NCI-H526 (cell line): ENCODE results near the gene DXO.

Experiments
- DNase-seq, 2 experiments: peaks; one replicate each; lab custom pipeline; 2025; lab: John Stamatoyannopoulos, UW

The DXO gene

GRCh38 chr6:31930962-31931361 is 41.0 kb downstream of the DXO start:
- no peak for DNase-seq

GRCh38 chr6:31928672-31928939 is 43.3 kb downstream of the DXO start:
- no peak for DNase-seq

- no peak for DNase-seq
Measured at GRCh38 chr6:31927863-31928671, 43.9 kb downstream of the DXO start.

GRCh38 chr6:31927242-31927862 is 44.6 kb downstream of the DXO start, which contains the start of gene C2:
C2 (plus strand) TSS chr6:31927717; CDS start chr6:31927753, 36 bp downstream.
- DNase-seq, result no peak

- peak in 1 of 2 experiments; percentile 49 for DNase-seq
Measured at GRCh38 chr6:31922942-31923341, 49.0 kb downstream of the DXO start.

GRCh38 chr6:31920811-31921210 is 51.1 kb downstream of the DXO start:
- no peak for DNase-seq
